NCI-H2227 treated with DMSO at 0.1 percent for 48 hours (cell line): ENCODE data around the gene TMTC1.
"Not testable (repeated sequence)": the region's sequence is repeated elsewhere in the genome, so short reads cannot be mapped to it uniquely, and the experiment has no call there.

Experiments
- DNase-seq: peaks from one replicate; lab custom pipeline; 2025; lab: John Stamatoyannopoulos, UW

Gene TMTC1

DNA sequence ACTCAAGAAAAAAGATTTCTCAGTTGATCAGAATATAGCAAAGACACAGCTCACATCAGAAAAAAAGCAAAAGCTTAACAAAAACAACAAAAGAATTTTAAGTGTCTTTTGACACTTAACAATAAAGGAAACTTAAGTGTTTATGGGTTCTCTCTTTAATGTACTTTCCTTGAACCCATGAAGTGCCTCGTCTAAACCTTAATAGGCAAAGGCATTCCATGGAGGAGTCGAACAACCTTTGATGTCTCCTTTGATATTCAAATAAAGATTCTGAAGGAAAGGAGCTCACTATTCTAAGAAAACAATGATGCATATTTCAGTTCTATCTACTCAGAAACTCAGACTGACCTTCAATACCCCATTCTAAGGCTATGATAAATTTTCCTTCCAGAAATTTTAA is 116.7 kb downstream of the TMTC1 start:
- no peak for DNase-seq

DNA sequence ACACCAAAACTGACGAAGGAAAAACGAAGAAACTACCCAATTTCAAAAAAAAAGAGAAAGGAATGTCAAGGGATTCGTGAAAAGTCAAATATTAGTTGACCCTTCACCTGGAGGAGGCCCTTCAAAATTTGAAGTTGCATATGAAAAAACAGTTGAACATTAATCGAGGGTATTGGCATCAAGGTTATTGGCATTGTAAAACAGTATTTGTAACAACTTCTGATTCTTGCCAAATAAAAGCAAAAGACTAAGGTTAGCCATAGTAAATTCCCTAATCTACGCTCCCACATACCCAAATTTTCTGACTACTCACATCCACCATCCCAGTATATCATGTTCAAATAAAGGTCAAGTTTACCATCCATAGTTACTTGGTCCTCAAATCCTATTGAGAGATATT is 118.6 kb downstream of the TMTC1 start:
- DNase-seq, result no peak

DNA sequence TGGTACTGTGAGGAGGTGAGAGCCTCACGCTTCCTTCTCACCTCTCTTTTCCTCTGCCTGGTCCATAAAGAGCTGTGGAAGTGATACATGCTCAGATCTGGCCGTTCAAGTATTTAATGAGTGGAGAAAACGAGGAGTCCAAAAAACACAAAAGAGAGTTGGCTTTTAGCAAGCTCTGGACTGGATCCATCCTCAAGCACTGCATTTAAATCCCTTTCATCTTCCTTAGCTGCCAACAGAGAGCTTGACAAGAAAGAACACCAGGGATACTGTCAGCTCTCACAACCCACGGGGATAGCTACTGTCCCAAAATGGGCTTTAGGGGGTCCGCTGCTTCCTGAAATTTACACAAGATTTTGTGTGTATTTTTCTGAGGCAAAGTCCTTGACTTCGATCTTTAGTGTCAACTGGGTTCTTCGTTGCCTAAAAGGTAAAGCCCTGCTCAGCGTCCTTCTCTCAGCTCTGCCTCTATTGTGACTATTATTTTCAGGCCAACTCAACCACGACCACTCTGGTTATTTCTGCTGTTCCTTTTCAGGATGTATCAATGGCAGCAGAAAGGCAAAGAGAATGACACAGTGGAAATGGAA is 120.9 kb downstream of the TMTC1 start:
- no peak for DNase-seq

DNA sequence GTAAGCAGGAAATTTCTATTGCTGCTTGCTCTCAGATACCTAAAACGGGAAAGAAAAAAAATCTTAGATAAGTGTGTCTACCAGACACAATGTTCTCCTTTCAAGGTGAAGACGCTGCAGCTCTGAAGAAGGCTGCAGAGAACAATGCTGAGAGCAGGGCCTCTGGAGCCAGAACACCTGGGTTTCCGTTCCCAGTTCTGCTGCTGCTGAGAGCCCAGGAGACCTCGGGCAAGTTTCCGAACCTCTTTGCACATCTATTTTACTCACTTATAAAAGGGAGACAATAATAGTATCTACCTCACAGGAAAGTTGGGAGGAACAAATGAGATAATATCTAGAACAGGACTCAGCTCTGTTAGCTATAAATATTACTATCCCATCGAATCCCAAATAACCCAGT is 122.9 kb downstream of the TMTC1 start:
- DNase-seq, result no peak

DNA sequence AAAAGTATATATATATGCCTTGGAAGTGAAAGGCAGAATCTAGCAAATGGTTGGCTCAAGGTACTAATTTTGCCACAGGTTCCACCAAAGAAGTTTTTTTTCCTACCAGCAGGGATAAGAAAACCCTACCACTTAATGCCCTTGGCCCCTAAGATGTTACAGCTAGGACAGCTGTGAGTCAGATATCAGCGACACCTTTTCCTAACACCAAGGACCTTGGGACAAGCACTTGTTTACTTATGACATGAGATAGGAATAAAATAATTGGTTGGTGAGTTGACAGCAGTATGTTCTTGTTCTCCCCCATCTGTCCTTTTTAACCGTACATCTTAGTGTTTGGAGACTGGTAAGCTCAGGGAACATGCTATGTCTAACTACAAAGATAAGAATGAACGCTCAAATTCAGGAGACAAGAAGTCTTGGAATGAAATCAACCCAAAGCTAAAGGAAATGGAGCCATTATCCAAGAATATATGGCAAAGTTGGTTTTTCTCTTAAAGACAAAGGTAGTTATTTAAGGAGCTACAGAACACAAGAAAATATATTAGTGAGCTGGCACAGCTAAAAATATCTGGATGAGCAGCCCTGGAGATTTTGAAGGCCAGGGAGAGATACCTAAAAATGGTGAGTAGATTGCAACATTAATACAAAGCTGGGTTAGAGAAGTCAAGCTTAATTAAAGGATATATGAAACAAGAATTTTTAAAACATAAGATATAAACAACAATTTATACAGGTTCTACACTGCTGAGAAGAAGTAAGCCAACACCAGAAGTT is 126.8 kb downstream of the TMTC1 start:
- DNase-seq, result no peak

DNA sequence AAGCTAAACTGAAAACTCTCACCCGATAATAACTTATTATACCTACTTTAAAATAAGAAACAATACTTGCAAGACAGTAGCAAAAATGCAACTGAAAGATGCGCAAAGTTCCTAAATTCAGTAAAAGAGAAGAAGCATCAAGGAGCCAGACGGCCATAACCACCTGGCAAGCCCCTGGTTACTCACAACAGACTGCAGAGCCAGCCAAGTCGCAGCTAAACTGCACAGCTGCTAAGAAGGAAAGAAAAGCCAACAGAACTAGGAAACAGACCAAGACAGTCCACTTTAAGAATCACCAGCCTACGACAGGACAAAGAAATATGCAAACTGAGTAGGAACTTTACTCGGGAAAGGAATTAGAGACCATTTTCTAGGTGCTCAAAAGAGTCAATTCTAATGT is 127.9 kb downstream of the TMTC1 start:
- DNase-seq, result no peak

DNA sequence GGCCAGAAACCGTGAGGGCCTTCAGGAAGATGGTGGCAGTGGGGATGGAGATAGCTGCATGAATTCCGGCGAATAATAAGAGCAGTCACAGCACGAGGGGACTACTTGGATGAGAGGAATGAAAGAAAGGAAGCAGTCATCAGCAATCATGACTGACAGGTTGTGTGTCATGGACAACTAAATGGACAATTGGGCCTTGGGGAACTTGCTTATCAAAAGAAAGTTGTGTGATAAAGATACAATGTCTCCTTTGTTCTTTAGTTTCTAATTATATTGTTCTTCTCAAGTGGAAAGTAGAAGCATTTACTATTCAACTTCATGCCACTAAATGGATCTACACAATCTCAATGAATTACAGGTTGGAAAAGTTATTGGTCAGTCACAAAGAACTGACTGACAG is 130.5 kb downstream of the TMTC1 start:
- DNase-seq, result no peak

DNA sequence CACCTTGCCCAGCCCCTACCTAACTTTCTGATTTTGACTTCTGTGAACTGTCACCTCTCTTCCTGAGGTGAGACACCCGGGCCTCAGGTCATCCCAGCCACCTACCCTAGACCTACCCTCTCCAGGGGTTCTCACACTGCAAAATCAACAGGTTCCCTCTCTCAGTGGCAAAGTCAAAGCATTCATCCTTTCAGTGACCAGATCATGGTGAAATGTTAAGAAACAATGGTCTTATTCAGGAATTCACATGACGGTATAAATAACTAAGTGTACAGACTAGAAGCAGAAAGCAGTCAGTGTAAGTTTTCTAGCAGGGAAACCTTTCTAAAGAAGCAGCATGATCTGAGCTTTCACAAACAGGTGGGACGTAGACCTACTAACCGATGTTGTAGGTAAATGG is 133.4 kb downstream of the TMTC1 start:
- no peak for DNase-seq

DNA sequence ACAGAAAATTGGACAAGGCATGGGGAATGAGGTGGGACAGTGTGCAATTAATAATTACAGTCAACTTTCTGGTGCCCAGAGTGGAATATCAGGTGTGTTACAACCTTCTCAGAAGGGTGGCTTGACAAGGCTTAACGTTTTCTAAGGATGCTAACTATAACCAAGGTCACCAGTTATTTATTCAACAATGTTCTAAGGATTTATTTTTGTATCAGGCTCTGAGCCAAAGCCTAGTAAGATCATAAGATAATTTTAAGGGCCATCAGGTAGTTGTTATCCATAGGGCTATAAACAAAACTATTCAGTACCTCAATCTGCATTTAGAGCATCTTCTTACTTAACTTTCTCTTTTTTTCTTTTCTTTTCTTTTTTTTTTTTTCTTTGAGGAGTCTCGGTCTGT is 134.0 kb downstream of the TMTC1 start:
- no peak for DNase-seq

DNA sequence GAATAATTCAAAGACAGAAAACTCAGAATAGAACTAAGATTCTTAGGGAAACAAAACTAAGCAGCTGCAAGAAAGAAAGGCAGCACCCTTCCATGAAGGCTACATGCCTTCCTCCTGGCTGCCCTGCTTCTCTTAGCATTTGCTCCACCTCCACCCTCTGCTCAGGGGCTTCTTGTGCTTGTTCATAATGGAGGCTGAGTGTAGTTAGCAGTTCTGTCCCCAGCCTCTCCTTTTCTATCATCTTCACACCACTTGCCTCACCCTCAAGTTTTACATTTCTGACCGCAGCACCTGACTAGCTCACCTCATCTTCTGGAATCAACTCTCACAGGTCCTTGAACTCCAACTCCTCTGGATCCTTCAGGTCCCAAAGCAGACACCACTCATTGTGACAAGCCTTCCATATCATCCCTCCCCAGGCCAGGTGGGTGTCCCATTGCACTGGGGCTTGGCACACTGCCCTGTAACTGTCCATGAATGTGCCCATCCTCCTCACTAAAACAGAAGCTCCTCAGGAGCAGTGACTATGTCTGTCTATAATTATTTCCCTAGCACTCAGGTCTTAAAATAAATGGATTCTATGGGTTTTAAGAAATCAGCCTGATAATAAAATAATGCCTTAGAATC is 139.1 kb downstream of the TMTC1 start:
- no peak for DNase-seq

DNA sequence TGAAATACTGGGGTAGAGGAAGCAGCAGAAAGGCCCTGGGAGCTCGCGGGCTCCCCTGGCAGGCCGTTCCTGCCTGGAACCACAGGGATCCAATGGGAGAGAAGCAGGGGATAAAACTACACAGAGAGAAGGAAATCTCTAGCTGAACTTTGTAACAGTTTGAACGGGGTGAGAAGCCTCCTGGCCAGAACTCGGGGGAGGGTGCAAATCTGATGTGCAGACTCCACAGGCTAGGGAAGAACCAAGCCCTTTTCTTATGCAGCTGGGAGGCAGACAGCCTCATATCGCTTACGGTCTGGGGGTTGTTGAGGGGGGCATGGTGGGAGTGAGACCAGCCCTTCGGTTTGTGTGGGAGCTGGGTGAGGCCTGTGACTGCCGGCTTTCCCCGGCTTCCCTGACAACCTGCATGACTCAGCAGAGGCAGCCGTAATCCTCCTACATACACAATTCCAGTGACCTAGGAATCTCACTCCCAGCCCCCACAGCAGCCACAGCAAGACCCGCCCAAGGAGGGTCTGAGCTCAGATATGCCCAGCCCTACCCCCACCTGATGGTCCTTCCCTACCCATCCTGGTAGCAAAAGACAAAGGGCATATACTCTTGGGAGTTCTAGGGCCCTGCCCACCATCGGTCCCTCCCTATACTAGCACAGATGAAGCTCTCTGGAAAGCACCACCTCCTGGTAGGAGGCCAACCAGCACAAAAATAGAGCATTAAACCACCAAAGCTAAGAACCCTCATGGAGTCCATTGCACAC is 143.0 kb downstream of the TMTC1 start:
- no peak for DNase-seq

DNA sequence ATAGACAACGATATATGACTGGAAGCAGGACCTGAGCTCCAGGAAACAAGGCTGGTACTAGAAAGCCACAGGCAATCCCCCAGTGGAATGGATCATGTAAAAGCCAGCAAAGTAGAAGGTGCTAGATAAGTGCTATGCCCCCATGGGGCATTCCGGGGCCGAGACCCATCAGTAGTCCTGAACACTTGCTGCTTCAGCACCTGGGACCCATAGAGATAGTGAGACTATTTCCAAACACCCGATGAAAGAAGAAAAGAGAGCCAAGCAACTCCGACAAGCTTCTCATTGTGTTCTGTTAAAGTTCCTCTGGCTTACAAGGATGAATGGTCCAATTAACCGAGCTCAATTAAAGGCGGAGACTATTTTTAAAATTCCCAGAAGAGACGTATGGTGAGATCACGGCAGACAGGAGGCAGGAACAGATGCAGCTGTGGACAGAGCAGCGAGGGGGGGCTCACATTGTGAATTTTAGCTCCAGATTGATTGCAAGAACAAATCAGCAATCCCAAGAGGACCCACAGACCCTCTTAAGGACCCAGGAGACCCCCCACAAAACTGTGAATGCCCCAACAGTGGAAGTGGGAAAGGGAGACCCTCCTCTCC is 143.7 kb downstream of the TMTC1 start:
- DNase-seq, result no peak

DNA sequence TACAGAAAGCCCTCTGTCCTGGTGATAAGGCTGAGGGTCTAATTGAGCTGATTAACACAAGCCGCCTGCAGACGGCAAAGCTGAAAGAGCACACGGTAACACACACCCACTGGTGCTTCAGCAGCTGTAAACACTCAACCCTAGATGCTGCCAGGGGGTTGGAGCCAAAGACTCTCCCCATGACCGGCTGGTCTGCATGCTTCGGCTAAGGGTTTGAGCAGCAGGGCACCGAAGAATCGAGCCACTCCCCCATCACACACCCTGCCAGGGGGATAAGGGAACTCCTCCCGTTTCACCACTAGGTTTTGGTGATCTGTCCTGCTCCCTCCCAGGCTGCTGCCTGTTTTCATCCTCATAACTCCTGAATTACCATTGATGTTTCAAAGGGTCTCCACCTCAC is 145.2 kb downstream of the TMTC1 start:
- no peak for DNase-seq

DNA sequence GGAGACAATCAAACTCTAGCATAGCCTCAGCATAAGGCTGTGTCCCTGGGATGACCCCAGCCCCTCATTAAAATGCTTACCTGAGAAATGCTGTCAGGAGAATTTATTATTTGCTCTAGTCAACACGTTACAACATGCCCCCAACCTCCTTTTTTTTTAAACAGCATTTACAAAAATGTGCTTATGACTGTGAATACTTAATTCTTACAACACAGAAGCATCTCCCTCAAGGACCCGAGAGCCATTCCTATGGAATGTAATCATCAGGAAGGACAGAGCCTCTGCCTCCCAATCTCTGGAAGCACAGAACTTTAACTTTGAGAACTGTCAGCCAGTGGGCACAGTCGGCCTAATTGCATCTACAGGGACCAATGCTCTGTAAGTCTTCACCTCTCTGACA is 149.7 kb downstream of the TMTC1 start:
- no peak for DNase-seq

DNA sequence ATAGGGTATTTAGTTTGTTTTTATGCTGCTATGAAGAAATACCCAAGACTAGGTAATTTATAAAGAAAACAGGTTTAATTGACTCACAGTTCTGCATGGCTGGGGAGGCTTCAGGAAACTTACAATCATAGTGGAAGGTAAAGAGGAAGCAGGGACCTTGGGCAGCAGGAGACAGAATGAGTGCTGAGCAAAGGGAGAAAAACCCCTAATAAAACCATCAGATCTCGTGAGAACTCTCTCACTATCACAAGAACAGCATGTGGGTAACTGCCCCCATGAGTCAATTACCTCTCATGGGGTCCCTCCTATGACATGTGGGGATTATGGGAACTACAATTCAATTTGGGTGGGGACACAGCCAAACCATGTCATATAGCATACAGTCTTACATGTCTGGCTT is 153.6 kb downstream of the TMTC1 start:
- DNase-seq, result not testable (repeated sequence)

DNA sequence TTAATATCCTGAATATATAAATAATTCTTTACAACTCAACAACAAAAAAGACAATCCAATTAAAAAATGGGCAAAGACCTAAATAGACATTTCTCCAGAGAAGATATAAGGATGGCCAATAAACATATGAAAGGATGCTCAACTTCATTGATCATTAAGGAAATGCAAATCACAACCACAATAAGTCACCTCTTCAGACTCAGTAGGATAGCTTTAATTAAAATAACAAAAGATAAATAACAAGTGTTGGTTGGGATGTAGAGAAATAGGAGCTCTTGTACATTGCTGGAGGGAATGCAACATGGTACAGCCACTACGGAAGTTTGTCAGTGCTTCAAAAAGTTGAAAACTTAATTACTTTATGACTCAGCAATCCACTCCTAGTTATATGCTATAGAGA is 156.5 kb downstream of the TMTC1 start:
- no peak for DNase-seq

DNA sequence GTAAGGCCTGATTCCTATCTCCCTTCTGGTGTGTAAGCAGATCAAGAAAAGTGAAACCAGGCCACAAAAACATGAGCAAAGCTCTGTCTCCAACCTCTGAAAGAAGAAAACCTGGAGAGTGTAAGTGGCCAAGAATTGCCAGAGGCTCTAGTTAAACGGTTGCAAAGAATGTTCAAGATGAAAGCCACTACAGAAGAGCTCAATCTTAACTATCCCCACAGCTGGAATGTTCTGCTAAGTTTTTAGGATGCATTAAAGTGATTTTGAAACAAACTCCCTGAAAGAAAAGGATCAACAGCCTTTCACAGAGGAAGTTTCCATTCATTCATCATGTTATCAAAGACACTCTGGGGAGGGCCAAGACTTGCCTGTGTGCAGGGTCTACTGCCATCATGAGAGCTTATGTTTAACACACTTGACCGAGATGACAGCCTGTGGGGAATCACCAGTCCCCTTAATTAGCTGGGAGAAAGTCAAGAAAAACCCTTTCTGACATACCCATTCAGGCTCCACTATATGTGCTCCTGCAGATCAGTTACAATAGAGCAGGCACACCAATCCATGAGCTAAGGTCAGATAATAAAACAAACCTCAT is 158.3 kb downstream of the TMTC1 start:
- DNase-seq, result no peak

DNA sequence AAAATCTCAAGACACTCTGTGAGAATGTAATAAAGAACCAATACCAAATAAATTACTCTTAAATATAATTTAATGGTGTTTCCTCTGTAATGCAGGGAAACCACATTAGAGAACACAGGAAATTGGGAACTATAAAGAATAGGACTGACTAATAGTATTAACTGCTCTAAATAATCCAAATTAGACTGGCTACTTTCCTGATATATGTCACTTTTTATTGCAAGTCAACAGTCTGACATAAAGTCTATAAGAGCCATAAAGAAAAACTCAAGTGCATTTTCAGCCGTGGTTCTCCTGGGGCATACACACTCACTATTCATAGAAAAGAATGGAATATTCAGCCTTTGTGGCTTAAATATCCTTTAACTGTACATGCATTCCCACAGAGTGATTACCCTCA is 161.5 kb downstream of the TMTC1 start:
- no peak for DNase-seq

DNA sequence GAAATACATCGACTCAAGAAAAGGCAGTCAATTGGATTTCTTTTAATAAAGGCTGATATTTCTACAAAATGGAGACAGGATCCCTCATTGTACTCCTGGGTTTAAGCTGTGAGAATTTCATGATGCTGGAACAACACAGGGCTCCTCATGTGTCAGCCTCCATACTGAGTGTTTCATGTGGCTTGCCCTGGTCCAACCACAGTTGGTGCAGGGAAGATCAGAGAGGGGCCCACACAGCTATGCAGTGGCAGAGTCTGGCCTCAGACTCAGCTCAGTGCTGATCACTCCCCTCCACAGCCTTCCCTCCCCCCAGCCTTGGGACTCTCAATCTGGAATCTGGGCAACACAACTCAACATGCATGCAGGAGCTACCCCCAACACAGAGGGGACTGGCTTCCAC is 163.7 kb downstream of the TMTC1 start:
- no peak for DNase-seq

DNA sequence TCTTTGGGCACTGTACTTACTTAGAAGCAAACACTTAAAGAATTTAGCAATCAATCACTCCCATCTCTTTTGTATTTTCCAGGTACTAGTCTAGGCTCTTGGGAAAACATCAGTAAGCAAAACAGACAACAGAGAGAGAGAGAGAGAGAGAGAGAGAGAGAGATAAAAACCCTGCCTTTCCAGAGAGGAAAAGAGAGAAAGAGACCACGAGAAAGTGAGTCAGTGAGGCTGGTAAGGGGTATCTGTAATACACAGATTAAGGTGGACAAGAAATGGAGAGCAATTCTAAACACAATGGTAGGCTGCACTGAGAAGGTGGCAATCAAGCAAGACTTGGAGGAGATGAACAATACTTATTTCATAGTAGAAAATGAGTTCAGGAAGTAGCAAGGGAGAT is 166.3 kb downstream of the TMTC1 start:
- no peak for DNase-seq

DNA sequence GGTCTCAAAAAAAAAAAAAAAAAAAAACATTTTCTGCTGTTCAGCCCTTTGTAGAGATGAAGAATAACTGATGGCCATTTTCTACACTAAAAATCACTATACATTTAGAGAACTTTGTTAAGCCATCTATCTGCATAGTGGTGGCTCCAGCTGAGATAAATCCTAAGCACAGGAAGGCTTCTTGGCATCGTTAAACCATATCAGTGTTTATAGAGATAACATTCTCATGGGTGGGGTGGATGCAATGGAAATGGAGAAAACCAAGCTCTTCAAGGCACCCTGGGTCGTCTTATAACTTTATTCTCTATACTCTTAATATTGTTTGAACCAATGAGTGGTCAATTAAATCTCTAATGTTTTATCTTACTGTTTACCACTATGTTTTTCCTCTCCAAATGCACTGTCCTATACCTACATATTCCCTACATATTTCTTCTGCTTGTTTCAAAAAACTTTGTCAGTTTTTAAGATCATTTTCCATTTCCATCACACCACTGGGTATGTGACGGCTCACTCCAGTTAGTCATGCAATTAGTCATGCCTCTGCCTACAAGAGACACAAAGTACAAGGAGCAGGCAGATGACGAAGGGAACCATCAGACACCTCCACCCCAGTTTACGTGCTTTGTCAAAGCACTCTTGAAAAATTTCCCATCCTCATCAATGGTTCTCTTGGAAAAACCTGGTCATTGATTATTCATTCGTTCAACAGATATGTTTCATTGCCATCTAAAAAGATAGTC is 166.9 kb downstream of the TMTC1 start:
- no peak for DNase-seq
